PC-3 (cell line): ENCODE measurements around the gene FEZF1.

Experiments
- EZH2 ChIP-seq: fragments of 300-600 bp; sonication (generic); IDR thresholded peaks from one replicate; pipeline ENCODE4 v1.6.1; 2017; ENCODE audit warnings: antibody characterized with exemption, mild to moderate bottlenecking, low read length; ENCODE audit not compliant: unreplicated experiment
- EZH2phosphoT487 ChIP-seq: fragments of 300-600 bp; sonication (generic); IDR thresholded peaks from 2 replicates; pipeline ENCODE4 v1.6.1; 2018; ENCODE audit warnings: mild to moderate bottlenecking, antibody characterized with exemption, low read length, borderline replicate concordance
- TF ChIP-seq, protein P1 (sequence below): fragments of 300-600 bp; sonication (generic); conservative IDR thresholded peaks from 2 replicates; pipeline ENCODE4 v1.5.1; 2017; ENCODE audit warnings: antibody characterized with exemption, low read depth, mild to moderate bottlenecking, low read length

DNA sequence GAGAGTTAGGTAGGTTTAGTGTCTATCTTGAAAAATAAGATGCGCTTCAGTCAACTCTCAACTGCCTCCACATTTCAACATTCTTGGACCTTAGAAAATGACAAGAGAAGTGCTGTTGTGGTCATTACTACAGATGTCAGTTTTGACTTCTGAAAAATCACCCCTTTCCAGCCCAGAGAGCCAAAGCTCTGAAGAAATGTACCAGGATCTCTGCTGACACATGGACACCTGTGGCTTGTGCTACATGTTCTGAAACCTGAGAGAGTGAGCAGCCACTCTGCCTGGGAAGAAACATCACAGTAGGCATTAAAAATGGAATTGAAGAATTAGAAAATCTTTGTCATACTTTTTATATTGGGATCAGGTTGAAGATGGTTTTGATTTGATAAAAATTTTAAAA is 35.9 kb upstream of the FEZF1 start:
- no peak for TF ChIP-seq EZH2
- TF ChIP-seq, protein P1, sequence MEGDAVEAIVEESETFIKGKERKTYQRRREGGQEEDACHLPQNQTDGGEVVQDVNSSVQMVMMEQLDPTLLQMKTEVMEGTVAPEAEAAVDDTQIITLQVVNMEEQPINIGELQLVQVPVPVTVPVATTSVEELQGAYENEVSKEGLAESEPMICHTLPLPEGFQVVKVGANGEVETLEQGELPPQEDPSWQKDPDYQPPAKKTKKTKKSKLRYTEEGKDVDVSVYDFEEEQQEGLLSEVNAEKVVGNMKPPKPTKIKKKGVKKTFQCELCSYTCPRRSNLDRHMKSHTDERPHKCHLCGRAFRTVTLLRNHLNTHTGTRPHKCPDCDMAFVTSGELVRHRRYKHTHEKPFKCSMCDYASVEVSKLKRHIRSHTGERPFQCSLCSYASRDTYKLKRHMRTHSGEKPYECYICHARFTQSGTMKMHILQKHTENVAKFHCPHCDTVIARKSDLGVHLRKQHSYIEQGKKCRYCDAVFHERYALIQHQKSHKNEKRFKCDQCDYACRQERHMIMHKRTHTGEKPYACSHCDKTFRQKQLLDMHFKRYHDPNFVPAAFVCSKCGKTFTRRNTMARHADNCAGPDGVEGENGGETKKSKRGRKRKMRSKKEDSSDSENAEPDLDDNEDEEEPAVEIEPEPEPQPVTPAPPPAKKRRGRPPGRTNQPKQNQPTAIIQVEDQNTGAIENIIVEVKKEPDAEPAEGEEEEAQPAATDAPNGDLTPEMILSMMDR, result no peak
- no peak for TF ChIP-seq EZH2phosphoT487
